ENCODE results near the gene PFKFB4. TPM values are rescaled to one million over a fixed set of nuclear protein-coding genes. Genes with fewer than 3 reads are reported as not detected.

PFKFB4 gene
- total and polyA plus RNA-seq, 2 of the 4 experiments (the other 2 are of a cell fraction): 16.9 to 17.0 TPM

- Histone ChIP-seq H2AK5ac (ENCODE audit: low read depth, low read length) (peak overlapping the region; percentile 73), H3K14ac (replicated peaks; ENCODE audit: low read depth, low read length) (0 out of 2 replicates have a peak overlapping the region, but pooled peaks have one; percentile 36), H2AFZ (replicated peaks; ENCODE audit: low read length, poor library complexity) (peak overlapping the region; percentile 28), H4K5ac (ENCODE audit: low read depth, low read length) (no peak overlapping the region), H2BK15ac (ENCODE audit: low read depth, low read length) (no peak overlapping the region), H3K4me1 (ENCODE audit: control insufficient read depth, insufficient read depth, low read length) (peaks cover 34% of the 10 kb centered on the region), H3K27me3 (ENCODE audit: control insufficient read depth, insufficient read depth, low read length) (no peaks in the 10 kb centered on the region), H4K91ac (ENCODE audit: insufficient read depth, low read depth, low read length) (no peak overlapping the region; the same call in 1 of the 2 replicates), H3K27ac (ENCODE audit: insufficient read depth, low read length) (no peak overlapping the region), H4K8ac (ENCODE audit: low read depth in 2 of 2, low read length in 2 of 2) (0 out of 4 replicates have a peak overlapping the region, but pooled peaks of 1 of the 2 experiments have one; percentile 13), H3K4ac (ENCODE audit: low read depth, low read length) (no peak overlapping the region; the same call in 1 of the 2 replicates), H4K20me1 (ENCODE audit: insufficient read depth, low read length) (no peaks in the 10 kb centered on the region; the same call in 1 of the 2 replicates), H2AK9ac (replicated peaks; ENCODE audit: low read depth, low read length, poor library complexity) (peak overlapping the region; percentile 15), H3K79me1 (ENCODE audit: low read depth in 1 of 2, low read length in 2 of 2) (peaks cover 32 to 88% of the 10 kb centered on the region in 2 experiments), H3K56ac (ENCODE audit: extremely low read depth, insufficient read depth, low read length) (no peak overlapping the region), H3K4me3 (ENCODE audit: insufficient read depth, low read depth, low read length) (no peak overlapping the region), H3K9me1 (ENCODE audit: insufficient read depth, low read length) (peaks cover 54% of the 10 kb centered on the region), H2BK20ac (ENCODE audit: low read depth, low read length) (no peak overlapping the region), H3K23ac (ENCODE audit: low read depth, low read length) (peak overlapping the region; percentile 47), H3K18ac (ENCODE audit: low read depth, low read length) (no peak overlapping the region), H3K9me3 (ENCODE audit: control insufficient read depth, insufficient read depth, low read length) (no peaks in the 10 kb centered on the region), H2BK120ac (ENCODE audit: low read depth, low read length) (peak overlapping the region; percentile 16; the same call in 1 of the 2 replicates), H2BK5ac (ENCODE audit: low read depth, low read length, poor library complexity, severe bottlenecking) (no peak overlapping the region), H3K4me2 (ENCODE audit: low read depth, low read length) (no peak overlapping the region), H3K9ac (ENCODE audit: low read depth, low read length) (no peak overlapping the region), H3K36me3 (ENCODE audit: control insufficient read depth, insufficient read depth, low read length) (peaks cover 52% of the 10 kb centered on the region)
- 96% methylated on average over 16 of the region's 21 CpGs; no CpG with 5 or more reads in 1 of the 2 experiments for WGBS, 2 experiments (ENCODE audit: extremely low coverage in 2 of 2, insufficient read length in 1 of 2)
- TF ChIP-seq MXI1 (IDR thresholded peaks at IDR 0.05; ENCODE audit: borderline replicate concordance, low read depth, low read length) (no peak), CHD1 (IDR thresholded peaks at IDR 0.05; ENCODE audit: low read depth, low read length) (no peak), NFE2L2 (IDR thresholded peaks at IDR 0.05; ENCODE audit: low read depth, low read length) (no peak), USF2 (IDR thresholded peaks at IDR 0.05; ENCODE audit: low read depth, low read length) (no peak), RAD21 (IDR thresholded peaks at IDR 0.05; ENCODE audit: low read length) (no peak), MAFK (IDR thresholded peaks at IDR 0.05; ENCODE audit: low read depth, low read length) (no peak), BHLHE40 (IDR thresholded peaks at IDR 0.05; ENCODE audit: low read depth, low read length) (no peak), POLR2A (IDR thresholded peaks at IDR 0.05; ENCODE audit: low read depth, low read length) (no peak), CTCF (conservative IDR thresholded peaks at IDR 0.05; ENCODE audit: low read depth, low read length) (no peak), CEBPB (IDR thresholded peaks at IDR 0.05; ENCODE audit: low read depth, low read length) (no peak), RCOR1 (IDR thresholded peaks at IDR 0.05; ENCODE audit: insufficient replicate concordance, low read length) (no peak), ELK1 (IDR thresholded peaks at IDR 0.05; ENCODE audit: borderline replicate concordance, low read depth, low read length) (no peak), RFX5 (IDR thresholded peaks at IDR 0.05; ENCODE audit: low read depth, low read length) (no peak), MAZ (IDR thresholded peaks at IDR 0.05; ENCODE audit: borderline replicate concordance, low read depth, low read length) (no peak)
- BruUV-seq (replicated peaks): TSS peak; percentile 79
- intact Hi-C loops (cut with micrococcal nuclease) (no loop called here), in situ Hi-C loops (cut with MboI; ENCODE audit: low sequenced_read_pairs) (no loop called here), dilution Hi-C loops (cut with HindIII; ENCODE audit: low sequenced_read_pairs, unreplicated experiment) (no loop called here)
- CTCF ChIA-PET: no interaction called here
- ATAC-seq (ENCODE audit: low read depth): no peak
- POLR2A ChIA-PET (ENCODE audit: unreplicated experiment): no interaction called here
- peak; percentile 13 for DNase-seq
Observed at GRCh38 chr3:48592519-48593087, 36.0 kb upstream of the PFKFB4 start.
